BE2C (cell line): ENCODE measurements around the gene CFAP99.

Experiments used
- DNase-seq: peaks from one replicate; pipeline ENCODE4 v3.0.0-alpha.2; 2020
- H3K27me3 ChIP-seq: fragments of 250-450 bp; sonication (Bioruptor Pico); 2 replicates; pipeline ENCODE4 v1.5.1; 2020; ENCODE audit warnings: mild to moderate bottlenecking
- H3K36me3 ChIP-seq: fragments of 250-450 bp; sonication (Bioruptor Pico); 2 replicates; pipeline ENCODE4 v1.5.1; 2020; ENCODE audit warnings: mild to moderate bottlenecking
- H3K4me1 ChIP-seq: fragments of 250-450 bp; sonication (Bioruptor Pico); 2 replicates; pipeline ENCODE4 v1.5.1; 2020
- H3K4me3 ChIP-seq: 2 replicates; pipeline ENCODE4 v1.5.1; 2011; ENCODE audit warnings: low read depth, low read length
- H3K9me3 ChIP-seq: fragments of 250-450 bp; sonication (Bioruptor Pico); 2 replicates; pipeline ENCODE4 v1.5.1; 2020
- CTCF ChIP-seq: IDR thresholded peaks from 2 replicates; pipeline ENCODE4 v1.5.1; 2012; ENCODE audit warnings: mild to moderate bottlenecking, low read depth, low read length

CFAP99 gene

DNA sequence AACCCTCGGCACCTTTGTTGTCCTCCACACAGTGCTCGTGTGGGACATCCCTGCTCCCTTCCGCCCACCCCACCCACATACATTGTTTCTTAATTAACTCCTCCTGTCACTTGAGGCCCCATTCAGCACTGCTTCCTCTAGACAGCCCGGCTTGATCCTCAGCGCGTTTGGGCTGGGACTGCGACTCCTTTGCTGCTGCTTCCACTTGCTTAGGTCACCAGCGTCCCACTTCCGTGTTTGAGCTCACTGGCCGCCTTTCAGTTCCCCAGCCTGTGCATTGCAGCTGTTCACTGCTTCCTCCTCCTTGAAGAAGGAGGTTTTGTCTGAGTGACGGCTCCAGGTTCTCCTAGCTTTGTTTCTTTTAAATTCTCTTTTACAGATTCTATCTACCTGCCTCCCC, 66.2 kb downstream of the CFAP99 start:
- Histone ChIP-seq H3K9me3 (no peaks in the 10 kb centered on the region), H3K36me3 (peaks cover 16% of the 10 kb centered on the region), H3K27me3 (no peaks in the 10 kb centered on the region), H3K4me1 (peaks cover 8% of the 10 kb centered on the region), H3K4me3 (no peak overlapping the region)
- no peak for DNase-seq
- no peak for TF ChIP-seq CTCF

- TF ChIP-seq CTCF = no peak
- Histone ChIP-seq H3K4me3 (no peak overlapping the region), H3K27me3 (no peaks in the 10 kb centered on the region), H3K36me3 (peaks cover 23% of the 10 kb centered on the region), H3K4me1 (peaks cover 8% of the 10 kb centered on the region), H3K9me3 (no peaks in the 10 kb centered on the region)
- no peak for DNase-seq
These were observed 67.2 kb downstream of the CFAP99 start for GRCh38 chr4:2485956-2486355.

GRCh38 chr4:2486981-2487380, 68.2 kb downstream of the CFAP99 start:
- TF ChIP-seq CTCF = no peak
- peaks cover 7% of the 10 kb centered on the region for H3K4me1 ChIP-seq
- no peak for DNase-seq
- H3K36me3 ChIP-seq = peaks cover 33% of the 10 kb centered on the region
- H3K9me3 ChIP-seq = no peaks in the 10 kb centered on the region
- H3K4me3 ChIP-seq = no peak overlapping the region
- H3K27me3 ChIP-seq = no peaks in the 10 kb centered on the region

DNA sequence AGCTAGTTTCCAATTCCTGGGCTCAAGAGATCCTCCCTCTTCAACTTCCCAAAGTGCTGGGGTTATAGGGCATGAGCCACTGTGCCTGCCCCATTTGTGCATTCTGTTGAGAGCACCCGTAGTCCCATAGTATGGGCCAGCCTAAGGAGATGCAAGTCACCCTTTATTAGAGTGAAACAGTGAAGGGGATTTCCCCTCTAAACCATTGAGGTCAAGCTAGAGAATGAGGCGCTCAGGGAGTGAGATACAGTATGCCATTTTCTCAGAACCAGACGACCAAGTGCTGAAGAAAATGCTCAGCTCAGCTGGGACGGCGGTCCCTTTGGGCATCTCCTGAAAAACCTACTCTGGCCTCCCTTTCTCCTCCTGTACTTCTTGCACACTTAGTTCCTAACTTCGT, 68.9 kb downstream of the CFAP99 start:
- Histone ChIP-seq H3K9me3 (no peaks in the 10 kb centered on the region), H3K4me1 (peaks cover 3% of the 10 kb centered on the region; the same call in 1 of the 2 replicates), H3K36me3 (peaks cover 38% of the 10 kb centered on the region), H3K4me3 (no peak overlapping the region), H3K27me3 (no peaks in the 10 kb centered on the region)
- DNase-seq = no peak
- no peak for TF ChIP-seq CTCF

- H3K4me3 ChIP-seq = no peak overlapping the region
- H3K4me1 ChIP-seq = peaks cover 3% of the 10 kb centered on the region; the same call in 1 of the 2 replicates
- no peak for DNase-seq
- no peaks in the 10 kb centered on the region for H3K27me3 ChIP-seq
- no peaks in the 10 kb centered on the region for H3K9me3 ChIP-seq
- no peak for TF ChIP-seq CTCF
- peaks cover 50% of the 10 kb centered on the region for H3K36me3 ChIP-seq
These were observed 70.5 kb downstream of the CFAP99 start for GRCh38 chr4:2489081-2489805.

GRCh38 chr4:2489841-2490552, 71.2 kb downstream of the CFAP99 start:
- H3K9me3 ChIP-seq = no peaks in the 10 kb centered on the region
- H3K27me3 ChIP-seq = no peaks in the 10 kb centered on the region
- no peak for DNase-seq
- H3K36me3 ChIP-seq = peaks cover 54% of the 10 kb centered on the region
- no peak overlapping the region for H3K4me3 ChIP-seq
- H3K4me1 ChIP-seq = peaks cover 3% of the 10 kb centered on the region; the same call in 1 of the 2 replicates
- TF ChIP-seq CTCF = no peak
